Right lobe of liver (tissue), 6 donors: ENCODE data around the gene GRM3. TPM values are rescaled to one million over a fixed set of nuclear protein-coding genes. Genes with fewer than 3 reads are reported as not detected.
A peak's percentile ranks its signal among the peaks of the same experiment; 100 is the strongest.

Source experiments
- ATAC-seq, 4 donors: fragments of 200-7000 bp; cut with Tn5 transposase; one replicate each; pipeline ENCODE4 v1.9.1; 2020; ENCODE audit warnings: mild to moderate bottlenecking in 4 of 4, moderate library complexity in 4 of 4
- DNase-seq, 3 donors: peaks; one replicate each; pipeline ENCODE4 v3.0.0-alpha.2; 2020
- H3K27ac ChIP-seq, 3 donors: fragments of 200-600 bp; one replicate each; pipeline ENCODE4 v1.8.0; 2022
- H3K27me3 ChIP-seq, 2 donors: fragments of 200-600 bp; one replicate each; pipeline ENCODE4 v1.8.0; 2022
- H3K36me3 ChIP-seq, 4 donors: fragments of 200-600 bp; sonication (generic) in 1 of 4; one replicate each; pipeline versions ENCODE4 v1.5.1 to v1.8.0; 2017 to 2022; ENCODE audit warnings: control low read depth in 1 of 4
- H3K4me1 ChIP-seq, 4 donors: fragments of 200-600 bp; sonication (generic) in 1 of 4; one replicate each; pipeline versions ENCODE4 v1.5.1 to v1.8.0; 2017 to 2022; ENCODE audit warnings: control low read depth in 1 of 4
- H3K4me3 ChIP-seq, 3 donors: fragments of 200-600 bp; one replicate each; pipeline ENCODE4 v1.8.0; 2022
- H3K9me3 ChIP-seq, 4 donors: fragments of 200-600 bp; sonication (generic) in 1 of 4; one replicate each; pipeline versions ENCODE4 v1.5.1 to v1.8.0; 2017 to 2022; ENCODE audit warnings: control low read depth in 1 of 4
- POLR2A ChIP-seq: fragments of 450-650 bp; IDR thresholded peaks from one replicate; pipeline ENCODE4 v1.6.1; 2017; ENCODE audit warnings: antibody characterized with exemption, mild to moderate bottlenecking
- WGBS: methylation state at CpG from one replicate; pipeline ENCODE4 v1.1.6; 2018; ENCODE audit warnings: low coverage, low lambda C conversion rate; ENCODE audit not compliant: insufficient coverage; ENCODE audit errors: missing lambda C conversion rate; 5-methylcytosine and 5-hydroxymethylcytosine counted together
- intact Hi-C, 2 donors: fragments of 100-400 bp; cut with DNase I; formaldehyde crosslinking; loops; one replicate each; pipeline versions ENCODE4 v1.11.2 to v1.14.1; 2022
- total RNA-seq, 6 experiments: library from RNA; depleted of rRNA in 2 of 6; stranded (reverse); fragments of >200 nt in 2 of 6; fragmentation: NEBNext Ultra II Directional in 3 of 6; extraction: Animal tissue kit (Norgen Biotek cat#: 25700) in 3 of 6; gene quantifications; one replicate each; pipeline versions ENCODE4 v1.1.0 to v1.2.4, GENCODE V29; 2016 to 2023
- TF ChIP-seq, protein P1 (sequence below), 4 donors: fragments of 200-600 bp in 3 of 4; fragments of 450-650 bp in 1 of 4; IDR thresholded peaks; one replicate each; pipeline versions ENCODE4 v1.5.1 to v1.8.0; 2016 to 2022; ENCODE audit warnings: antibody characterized with exemption in 4 of 4, mild to moderate bottlenecking in 2 of 4
- donor health status: DM: no; HTN: yes; CAD: no.
- donor health status: DM: no; HTN: no; CAD: no.
- donor health status: DM: no; HTN: no; CAD: no.
- donor health status: DM: no; HTN: yes; CAD: no.
- donor health status: DM: no; HTN: yes; CAD: no.

The GRM3 gene
- total RNA-seq, 6 experiments from 2014 or later = 0.12 TPM; not detected in 5

- WGBS = 70% methylated on average over 1 of the region's 1 CpG
- intact Hi-C loops = no loop called here
- TF ChIP-seq POLR2A = no peak
- TF ChIP-seq, protein P1, sequence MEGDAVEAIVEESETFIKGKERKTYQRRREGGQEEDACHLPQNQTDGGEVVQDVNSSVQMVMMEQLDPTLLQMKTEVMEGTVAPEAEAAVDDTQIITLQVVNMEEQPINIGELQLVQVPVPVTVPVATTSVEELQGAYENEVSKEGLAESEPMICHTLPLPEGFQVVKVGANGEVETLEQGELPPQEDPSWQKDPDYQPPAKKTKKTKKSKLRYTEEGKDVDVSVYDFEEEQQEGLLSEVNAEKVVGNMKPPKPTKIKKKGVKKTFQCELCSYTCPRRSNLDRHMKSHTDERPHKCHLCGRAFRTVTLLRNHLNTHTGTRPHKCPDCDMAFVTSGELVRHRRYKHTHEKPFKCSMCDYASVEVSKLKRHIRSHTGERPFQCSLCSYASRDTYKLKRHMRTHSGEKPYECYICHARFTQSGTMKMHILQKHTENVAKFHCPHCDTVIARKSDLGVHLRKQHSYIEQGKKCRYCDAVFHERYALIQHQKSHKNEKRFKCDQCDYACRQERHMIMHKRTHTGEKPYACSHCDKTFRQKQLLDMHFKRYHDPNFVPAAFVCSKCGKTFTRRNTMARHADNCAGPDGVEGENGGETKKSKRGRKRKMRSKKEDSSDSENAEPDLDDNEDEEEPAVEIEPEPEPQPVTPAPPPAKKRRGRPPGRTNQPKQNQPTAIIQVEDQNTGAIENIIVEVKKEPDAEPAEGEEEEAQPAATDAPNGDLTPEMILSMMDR (IDR thresholded peaks at IDR 0.05) = no peak
- DNase-seq (no peak), ATAC-seq (no peak)
- no peak overlapping the region for H3K4me3 ChIP-seq
- no peaks in the 10 kb centered on the region for H3K27me3 ChIP-seq
- no peak overlapping the region for H3K27ac ChIP-seq
- H3K36me3 ChIP-seq = no peaks in the 10 kb centered on the region
- no peaks in the 10 kb centered on the region for H3K4me1 ChIP-seq
- H3K9me3 ChIP-seq = no peaks in the 10 kb centered on the region
These were observed 20.8 kb downstream of the GRM3 start for GRCh38 chr7:86664486-86664885.

- intact Hi-C loops = no loop called here
- Histone ChIP-seq H3K4me1 (no peaks in the 10 kb centered on the region), H3K36me3 (no peaks in the 10 kb centered on the region), H3K4me3 (no peak overlapping the region), H3K27ac (no peak overlapping the region), H3K9me3 (no peaks in the 10 kb centered on the region), H3K27me3 (no peaks in the 10 kb centered on the region)
- 61% methylated on average over 5 of the region's 5 CpGs for WGBS
- TF ChIP-seq, protein P1 (IDR thresholded peaks at IDR 0.05) = no peak
- no peak for TF ChIP-seq POLR2A
- DNase-seq = no peak
- no peak for ATAC-seq
These were observed 21.3 kb downstream of the GRM3 start for GRCh38 chr7:86664991-86665390.

DNA sequence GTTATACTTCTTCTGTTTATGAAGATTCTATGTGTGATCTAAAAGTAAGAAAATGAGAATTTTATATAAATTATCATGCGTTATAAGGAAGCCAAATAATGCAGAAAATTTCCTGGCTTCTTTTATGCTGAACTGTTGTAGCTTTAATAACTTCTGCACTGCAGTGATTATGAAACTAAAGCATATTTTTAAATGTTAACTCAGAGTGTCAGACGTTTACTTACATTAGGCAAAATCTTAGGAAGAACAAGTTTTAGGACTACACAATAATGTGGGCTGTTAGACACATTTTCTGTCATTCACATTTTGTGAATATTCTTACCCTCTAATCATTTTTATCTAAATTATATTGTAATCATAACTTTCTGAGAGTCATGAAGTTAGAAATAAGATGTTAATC, 22.0 kb downstream of the GRM3 start:
- Histone ChIP-seq H3K27me3 (no peaks in the 10 kb centered on the region), H3K4me3 (no peak overlapping the region), H3K9me3 (no peaks in the 10 kb centered on the region), H3K36me3 (no peaks in the 10 kb centered on the region), H3K27ac (no peak overlapping the region), H3K4me1 (no peaks in the 10 kb centered on the region)
- 6% methylated on average over 2 of the region's 2 CpGs for WGBS
- intact Hi-C loops = no loop called here
- TF ChIP-seq, protein P1 (IDR thresholded peaks at IDR 0.05) = no peak
- no peak for ATAC-seq
- no peak for DNase-seq

DNA sequence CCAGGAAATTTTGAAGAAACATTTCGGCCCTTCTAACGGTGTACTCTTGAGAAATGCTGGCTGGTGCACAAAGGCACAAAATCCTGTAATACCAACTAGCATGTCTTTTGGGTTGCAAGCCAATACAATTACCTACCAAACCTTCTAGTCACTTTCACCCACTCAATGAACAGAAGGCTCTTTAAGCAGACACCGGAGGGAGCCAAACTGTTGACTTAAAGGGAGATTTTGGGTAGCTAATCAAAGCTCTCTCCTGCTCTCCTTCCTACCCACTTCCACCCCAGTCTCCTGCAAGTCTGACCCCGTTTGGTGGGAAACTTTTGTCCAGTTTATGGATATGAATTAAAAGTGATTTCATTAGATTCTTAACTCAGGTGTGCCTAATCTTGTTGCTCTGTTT, 24.0 kb downstream of the GRM3 start:
- no peaks in the 10 kb centered on the region for H3K27me3 ChIP-seq
- H3K4me3 ChIP-seq = no peak overlapping the region
- no peaks in the 10 kb centered on the region for H3K9me3 ChIP-seq
- no peak overlapping the region for H3K27ac ChIP-seq
- intact Hi-C loops = no loop called here
- H3K36me3 ChIP-seq = no peaks in the 10 kb centered on the region
- ATAC-seq = peak in 1 of 4 donors; percentile 26
- H3K4me1 ChIP-seq = no peaks in the 10 kb centered on the region
- 24% methylated on average over 4 of the region's 4 CpGs for WGBS
- no peak for DNase-seq
- no peak for TF ChIP-seq POLR2A
- TF ChIP-seq, protein P1 (IDR thresholded peaks at IDR 0.05) = peak in 1 of 4 donors; percentile 12

DNA sequence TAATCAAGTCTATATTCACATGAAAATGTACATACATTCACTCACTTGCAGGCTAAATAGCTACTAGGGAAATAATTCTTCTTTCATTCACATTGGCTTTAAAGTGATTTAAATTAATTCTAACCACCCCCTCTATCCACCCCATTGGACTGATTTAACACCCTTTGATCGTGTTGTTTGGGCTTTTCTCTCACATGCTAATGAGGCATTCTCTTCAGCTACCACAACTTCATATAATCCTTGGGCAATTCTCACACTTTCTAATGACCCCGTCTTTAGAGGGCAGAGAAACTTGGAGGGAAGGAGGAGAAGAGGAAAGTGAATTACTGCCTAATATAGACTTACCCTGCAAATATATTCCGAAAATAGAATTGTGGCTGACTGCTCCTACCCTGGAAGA, 24.6 kb downstream of the GRM3 start:
- 22% methylated on average over 3 of the region's 3 CpGs for WGBS

More for the DNA sequence above, 24.6 kb downstream of the GRM3 start:
- Histone ChIP-seq H3K4me3 (no peak overlapping the region), H3K27ac (no peak overlapping the region), H3K27me3 (no peaks in the 10 kb centered on the region), H3K4me1 (no peaks in the 10 kb centered on the region), H3K9me3 (no peaks in the 10 kb centered on the region), H3K36me3 (no peaks in the 10 kb centered on the region)
- TF ChIP-seq POLR2A = no peak
- TF ChIP-seq, protein P1 (IDR thresholded peaks at IDR 0.05) = no peak
- ATAC-seq (no peak), DNase-seq (no peak)
- intact Hi-C loops = no loop called here
